Cardiac fibroblast (primary cell): ENCODE measurements around the gene NOP14.
A peak's percentile ranks its signal among the peaks of the same experiment; 100 is the strongest.
"Not testable (repeated sequence)": the region's sequence is repeated elsewhere in the genome, so short reads cannot be mapped to it uniquely, and the experiment has no call there.

ENCODE experiments used
- DNase-seq, 2 donors: peaks; one replicate each; pipeline versions ENCODE4 v3.0.0 to v3.0.0-alpha.2; 2010; ENCODE audit warnings: low read depth in 2 of 2
- H3K4me3 ChIP-seq, 2 donors: replicated peaks in 1 of 2; 1 replicate in 1 of 2; 2 replicates in 1 of 2; pipeline ENCODE4 v1.5.1; 2011; ENCODE audit warnings: low read depth in 2 of 2, low read length in 2 of 2, mild to moderate bottlenecking in 2 of 2, moderate library complexity in 1 of 2
- CTCF ChIP-seq: IDR thresholded peaks from one replicate; pipeline ENCODE4 v1.5.1; 2011; ENCODE audit warnings: low read depth, mild to moderate bottlenecking, low read length, inconsistent platforms

The NOP14 gene

GRCh38 chr4:2953496-2953895 lies 9.7 kb downstream of the NOP14 start:
- no peak for DNase-seq
- H3K4me3 ChIP-seq = no peak overlapping the region
- no peak for TF ChIP-seq CTCF

- no peak for TF ChIP-seq CTCF
- DNase-seq = no peak
- no peak overlapping the region for H3K4me3 ChIP-seq
These were observed 12.8 kb downstream of the NOP14 start for GRCh38 chr4:2950221-2950989.

GRCh38 chr4:2949782-2950125 lies 13.5 kb downstream of the NOP14 start:
- no peak for DNase-seq
- TF ChIP-seq CTCF = no peak

GRCh38 chr4:2948895-2949781 lies 14.1 kb downstream of the NOP14 start:
- peak; percentile 43 to 47 for DNase-seq
- TF ChIP-seq CTCF = peak; percentile 46
- H3K4me3 ChIP-seq = no peak overlapping the region

More at GRCh38 chr4:2949782-2950125, 13.5 kb downstream of the NOP14 start:
- no peak overlapping the region for H3K4me3 ChIP-seq

GRCh38 chr4:2947926-2948325 lies 15.3 kb downstream of the NOP14 start:
- no peak overlapping the region for H3K4me3 ChIP-seq
- TF ChIP-seq CTCF = no peak
- no peak for DNase-seq

GRCh38 chr4:2946812-2947600 lies 16.2 kb downstream of the NOP14 start:
- no peak for DNase-seq
- H3K4me3 ChIP-seq = no peak overlapping the region
- no peak for TF ChIP-seq CTCF

- not testable (repeated sequence) for DNase-seq, H3K4me3 ChIP-seq
These were observed 17.3 kb downstream of the NOP14 start for GRCh38 chr4:2945619-2946604.
